Mammary epithelial cell (primary cell): ENCODE measurements around the gene FXYD3.

Source experiments
- EZH2 ChIP-seq: IDR thresholded peaks from 2 replicates; pipeline ENCODE4 v1.6.1; 2012; ENCODE audit warnings: low read length, inconsistent platforms, borderline replicate concordance
- TF ChIP-seq, protein P1 (sequence below), 2 donors: IDR thresholded peaks in 1 of 2; conservative IDR thresholded peaks in 1 of 2; 2 replicates each; pipeline ENCODE4 v1.5.1; 2011 to 2012; ENCODE audit warnings: inconsistent platforms in 2 of 2, low read length in 2 of 2, mild to moderate bottlenecking in 2 of 2, control low read depth in 1 of 2, low read depth in 1 of 2; ENCODE audit not compliant: insufficient read depth in 1 of 2; ENCODE audit errors: extremely low read depth in 1 of 2

DNA sequence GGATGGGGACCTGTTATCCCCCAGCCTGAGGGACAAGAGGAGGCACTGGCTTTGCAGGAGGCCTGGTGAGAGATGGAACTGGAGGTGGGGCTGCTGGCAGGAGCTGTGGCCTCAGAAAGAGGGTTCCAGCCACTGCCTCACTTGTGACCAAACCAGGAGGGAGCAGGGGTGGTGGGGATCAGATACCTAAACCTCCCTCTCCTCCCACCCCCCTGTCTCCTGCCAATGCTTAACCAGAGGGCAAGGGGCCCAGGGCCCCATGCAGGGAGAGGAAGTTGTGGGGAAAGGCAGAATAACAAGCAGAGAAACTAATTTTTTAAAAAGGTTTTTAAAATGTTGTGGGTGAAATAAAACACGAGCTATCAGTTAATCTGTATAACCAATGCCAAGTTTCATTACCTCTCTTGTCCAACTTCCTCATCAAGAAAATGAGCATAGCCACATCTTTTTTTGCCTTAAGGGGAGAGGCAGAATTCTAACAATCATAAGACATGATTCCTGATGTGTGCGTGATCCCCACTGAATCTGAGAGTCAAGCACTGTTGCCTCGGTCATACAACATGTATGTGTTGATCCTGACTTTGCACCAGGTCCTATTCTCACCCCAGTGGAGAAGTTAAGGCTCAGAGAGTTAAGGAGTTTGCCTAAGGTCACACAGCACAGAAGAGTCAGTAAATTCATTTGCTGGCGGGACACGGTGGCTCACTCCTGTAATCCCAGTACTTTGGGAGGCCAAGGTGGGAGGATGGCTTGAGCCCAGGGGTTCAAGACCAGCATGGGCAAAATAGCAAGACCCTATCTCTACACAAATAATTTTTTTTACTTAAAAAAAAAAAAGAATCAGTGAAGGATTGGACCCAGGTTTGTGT, 51.9 kb downstream of the FXYD3 start:
- TF ChIP-seq, protein P1, sequence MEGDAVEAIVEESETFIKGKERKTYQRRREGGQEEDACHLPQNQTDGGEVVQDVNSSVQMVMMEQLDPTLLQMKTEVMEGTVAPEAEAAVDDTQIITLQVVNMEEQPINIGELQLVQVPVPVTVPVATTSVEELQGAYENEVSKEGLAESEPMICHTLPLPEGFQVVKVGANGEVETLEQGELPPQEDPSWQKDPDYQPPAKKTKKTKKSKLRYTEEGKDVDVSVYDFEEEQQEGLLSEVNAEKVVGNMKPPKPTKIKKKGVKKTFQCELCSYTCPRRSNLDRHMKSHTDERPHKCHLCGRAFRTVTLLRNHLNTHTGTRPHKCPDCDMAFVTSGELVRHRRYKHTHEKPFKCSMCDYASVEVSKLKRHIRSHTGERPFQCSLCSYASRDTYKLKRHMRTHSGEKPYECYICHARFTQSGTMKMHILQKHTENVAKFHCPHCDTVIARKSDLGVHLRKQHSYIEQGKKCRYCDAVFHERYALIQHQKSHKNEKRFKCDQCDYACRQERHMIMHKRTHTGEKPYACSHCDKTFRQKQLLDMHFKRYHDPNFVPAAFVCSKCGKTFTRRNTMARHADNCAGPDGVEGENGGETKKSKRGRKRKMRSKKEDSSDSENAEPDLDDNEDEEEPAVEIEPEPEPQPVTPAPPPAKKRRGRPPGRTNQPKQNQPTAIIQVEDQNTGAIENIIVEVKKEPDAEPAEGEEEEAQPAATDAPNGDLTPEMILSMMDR (conservative IDR thresholded peaks at IDR 0.05 in 1 of 2, IDR thresholded peaks at IDR 0.05 in 1 of 2; ENCODE audit: extremely low read depth in 1 of 2, insufficient read depth in 1 of 2, low read depth in 1 of 2, low read length in 2 of 2): no peak
- TF ChIP-seq EZH2: no peak
